GM12892 (cell line): Measurements from ENCODE around the gene HTR2B.
A peak's percentile ranks its signal among the peaks of the same experiment; 100 is the strongest.
"Not testable (repeated sequence)": the region's sequence is repeated elsewhere in the genome, so short reads cannot be mapped to it uniquely, and the experiment has no call there.

Source experiments
- DNase-seq: peaks from one replicate; pipeline ENCODE4 v3.0.0; 2011; ENCODE audit not compliant: insufficient read length
- FAIRE-seq: peaks from 2 replicates; lab custom pipeline; 2011; peaks lifted over from hg19 to GRCh38; lab: Jason Lieb, UNC
- POLR2A ChIP-seq: IDR thresholded peaks from 2 replicates; pipeline ENCODE4 v1.6.1; 2011; ENCODE audit warnings: low read depth, low read length, control low read depth
- POLR2AphosphoS5 ChIP-seq: IDR thresholded peaks from 2 replicates; pipeline ENCODE4 v1.6.1; 2011; ENCODE audit warnings: low read depth, low read length, control low read depth
- TAF1 ChIP-seq: IDR thresholded peaks from 2 replicates; pipeline ENCODE4 v1.6.1; 2011; ENCODE audit warnings: low read depth, mild to moderate bottlenecking, control low read depth, low read length, borderline replicate concordance

Gene HTR2B

GRCh38 chr2:231160701-231161100 is 35.9 kb upstream of the HTR2B start:
- FAIRE-seq, result no peak
- no peak for TF ChIP-seq TAF1
- TF ChIP-seq POLR2AphosphoS5, result no peak
- TF ChIP-seq POLR2A, result no peak
- no peak for DNase-seq

DNA sequence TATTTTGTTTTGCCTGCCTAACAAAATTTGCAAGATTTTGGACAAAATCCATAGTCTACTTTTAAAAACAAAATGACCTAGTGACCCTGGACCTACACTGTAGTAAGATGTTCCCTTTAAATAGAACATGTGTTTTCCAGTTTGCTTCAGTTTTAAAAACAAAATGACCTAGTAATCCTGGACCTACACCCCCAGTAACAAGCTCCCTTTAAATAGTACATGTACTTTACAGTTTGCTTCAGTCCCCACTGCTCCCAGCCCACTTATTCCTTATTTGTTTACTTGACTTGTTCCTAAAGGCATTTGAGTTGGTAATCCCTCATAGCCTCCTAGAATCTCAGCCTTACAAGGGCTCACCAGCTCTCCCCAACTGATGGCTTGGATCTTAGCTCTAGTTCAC is 34.5 kb upstream of the HTR2B start:
- no peak for TF ChIP-seq TAF1
- no peak for TF ChIP-seq POLR2AphosphoS5
- no peak for TF ChIP-seq POLR2A
- DNase-seq (no peak), FAIRE-seq (peak; percentile 9)

DNA sequence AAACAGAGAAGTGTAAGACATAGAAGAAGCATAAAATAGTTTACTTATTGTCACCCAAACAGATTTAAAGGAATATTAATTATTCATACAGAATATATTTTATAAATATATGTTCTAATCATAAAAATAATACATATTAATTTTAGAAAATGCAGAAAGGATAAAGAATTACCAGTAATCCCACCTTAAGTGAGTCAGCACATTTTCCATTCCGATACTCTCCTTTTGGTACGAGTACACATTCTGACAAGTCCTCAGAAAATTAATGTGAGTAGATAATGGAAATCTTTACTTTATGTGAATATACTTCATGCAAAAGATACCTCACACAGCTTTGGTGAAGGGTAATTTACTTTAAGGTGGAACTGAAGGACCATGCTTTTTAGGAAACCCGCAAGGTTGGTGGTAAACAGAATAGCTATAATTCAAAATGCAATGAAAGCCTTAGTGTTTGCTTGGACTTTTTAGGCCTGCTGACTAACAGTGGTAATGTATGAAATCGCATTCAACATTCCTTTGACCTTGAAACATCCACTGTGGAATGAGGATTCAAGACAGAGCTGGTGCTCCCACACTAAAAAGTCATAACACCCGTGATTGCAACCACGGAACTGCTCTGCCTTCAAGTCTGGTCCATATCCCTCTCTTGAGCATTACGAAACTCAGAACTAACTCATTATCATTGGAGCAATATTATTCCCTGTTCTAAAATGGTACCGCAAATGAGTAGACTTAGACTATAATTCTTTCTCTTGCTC is 28.1 kb upstream of the HTR2B start:
- no peak for FAIRE-seq
- no peak for TF ChIP-seq POLR2AphosphoS5
- no peak for TF ChIP-seq POLR2A
- no peak for TF ChIP-seq TAF1

GRCh38 chr2:231146665-231147064 is 21.8 kb upstream of the HTR2B start:
- FAIRE-seq, result no peak
- no peak for DNase-seq
- no peak for TF ChIP-seq TAF1
- no peak for TF ChIP-seq POLR2AphosphoS5
- TF ChIP-seq POLR2A, result no peak

More for the DNA sequence above, 28.1 kb upstream of the HTR2B start:
- no peak for DNase-seq

- DNase-seq (no peak), FAIRE-seq (no peak)
- no peak for TF ChIP-seq TAF1
- no peak for TF ChIP-seq POLR2A
- no peak for TF ChIP-seq POLR2AphosphoS5
Measured at GRCh38 chr2:231144896-231145295, 20.1 kb upstream of the HTR2B start.

DNA sequence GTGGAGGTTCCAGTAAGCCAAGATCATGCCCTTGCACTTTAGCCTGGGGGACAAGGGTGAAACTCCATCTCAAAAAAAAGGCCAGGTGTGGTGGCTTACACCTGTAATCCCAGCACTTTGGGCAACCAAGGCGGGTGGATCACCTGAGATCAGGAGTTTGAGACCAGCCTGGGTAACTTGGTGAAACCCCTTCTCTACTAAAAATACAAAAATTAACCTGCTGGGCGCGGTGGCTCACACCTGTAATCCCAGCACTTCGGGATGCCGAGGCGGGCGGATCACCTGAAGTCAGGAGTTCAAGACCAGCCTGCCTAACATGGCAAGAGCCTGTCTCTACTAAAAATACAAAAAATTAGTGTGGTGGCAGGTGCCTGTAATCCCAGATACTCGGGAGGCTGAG is 16.0 kb upstream of the HTR2B start:
- not testable (repeated sequence) for DNase-seq, FAIRE-seq

GRCh38 chr2:231139796-231140195 is 15.0 kb upstream of the HTR2B start:
- no peak for TF ChIP-seq POLR2AphosphoS5
- TF ChIP-seq POLR2A, result no peak
- TF ChIP-seq TAF1, result no peak
- DNase-seq (no peak), FAIRE-seq (no peak)

- DNase-seq (no peak), FAIRE-seq (no peak)
- no peak for TF ChIP-seq TAF1
- TF ChIP-seq POLR2AphosphoS5, result no peak
- no peak for TF ChIP-seq POLR2A
Measured at GRCh38 chr2:231138699-231139098, 13.9 kb upstream of the HTR2B start.

DNA sequence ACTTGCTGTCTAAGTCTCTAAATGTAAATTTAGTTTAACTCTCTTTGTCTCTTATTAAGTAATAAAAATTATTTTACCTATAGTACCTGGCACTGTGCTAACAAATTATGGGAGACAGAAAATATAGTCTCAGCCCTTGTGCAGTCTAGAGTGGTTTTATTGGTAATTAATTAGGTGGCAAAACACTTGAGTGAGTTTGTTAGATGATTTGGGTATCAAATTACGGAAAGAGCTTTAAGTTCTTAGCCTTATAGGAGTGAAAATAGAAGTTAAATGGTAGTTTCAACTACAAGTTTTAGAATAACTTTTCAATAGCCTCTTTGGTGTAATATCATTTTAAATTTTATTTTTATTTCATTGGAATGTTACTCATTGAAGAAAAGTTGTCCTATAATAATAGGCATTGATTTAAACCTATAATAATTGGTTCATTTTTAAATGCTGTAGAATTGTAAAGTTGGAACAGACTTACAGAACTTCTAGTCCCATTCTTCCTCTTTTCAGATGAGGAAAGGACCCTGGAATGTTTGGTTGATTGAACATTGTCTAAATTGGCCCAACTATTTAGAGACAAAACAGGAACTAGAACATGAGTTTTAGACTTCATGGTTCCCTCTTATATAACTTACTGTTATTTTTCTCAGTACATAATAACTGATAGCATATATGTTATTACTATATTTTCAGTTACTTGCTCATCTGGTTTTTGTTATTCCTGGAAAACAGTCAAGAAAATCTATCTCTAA is 10.2 kb upstream of the HTR2B start:
- DNase-seq (no peak), FAIRE-seq (no peak)
- TF ChIP-seq POLR2A (no peak), TAF1 (no peak), POLR2AphosphoS5 (no peak)

DNA sequence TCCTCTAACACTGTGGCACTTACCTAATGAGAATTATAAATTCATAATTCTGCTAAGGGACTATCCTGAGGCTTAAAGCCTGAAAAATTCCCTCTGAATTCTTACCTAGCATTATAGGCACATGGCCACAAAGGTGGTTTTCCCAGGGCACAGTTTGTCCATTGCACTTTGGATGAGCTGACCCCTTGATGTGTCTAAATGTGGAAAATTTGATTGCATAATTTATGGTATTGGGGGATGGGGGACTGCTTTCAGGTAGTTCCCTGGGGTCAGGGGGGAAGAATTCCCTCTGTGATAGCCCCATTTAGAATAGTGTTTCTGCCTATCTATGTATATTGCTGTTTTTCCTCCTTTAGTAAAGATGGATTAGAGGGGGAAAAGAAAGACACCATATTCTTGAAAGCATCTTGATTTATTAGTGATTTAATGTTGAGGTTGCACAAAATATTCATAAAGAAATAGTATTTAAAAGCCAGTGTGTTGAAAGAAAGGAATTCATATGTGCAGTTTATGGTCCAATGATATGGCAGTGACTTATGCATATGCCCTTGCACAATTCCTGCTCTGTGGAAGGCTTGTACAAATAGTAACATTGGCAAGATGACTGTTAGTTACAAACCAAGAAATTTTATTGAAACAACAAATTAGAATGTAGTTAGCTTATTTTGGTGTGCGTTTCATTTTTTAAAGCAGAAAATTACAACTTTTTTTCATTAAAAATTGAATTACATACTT is 8.7 kb upstream of the HTR2B start:
- no peak for DNase-seq
- no peak for FAIRE-seq
- TF ChIP-seq POLR2AphosphoS5 (no peak), POLR2A (no peak), TAF1 (no peak)

GRCh38 chr2:231132129-231132528 is 7.3 kb upstream of the HTR2B start:
- no peak for DNase-seq
- no peak for FAIRE-seq
- TF ChIP-seq TAF1 (no peak), POLR2A (no peak), POLR2AphosphoS5 (no peak)
